HG02840 (cell line): ENCODE results near the gene CAMSAP2.
A peak's percentile ranks its signal among the peaks of the same experiment; 100 is the strongest.

Source experiments
- ATAC-seq: cut with Tn5 transposase; IDR thresholded peaks from one replicate; pipeline ENCODE4 v1.9.1; 2021; ENCODE audit warnings: mild to moderate bottlenecking, moderate library complexity, moderate number of reproducible peaks; ENCODE audit not compliant: unreplicated experiment, low FRiP score

The CAMSAP2 gene

GRCh38 chr1:200895801-200896530 is 157.3 kb downstream of the CAMSAP2 start:
- peak; percentile 44 for ATAC-seq

- ATAC-seq = no peak
Measured at GRCh38 chr1:200896531-200897196, 158.0 kb downstream of the CAMSAP2 start.

DNA sequence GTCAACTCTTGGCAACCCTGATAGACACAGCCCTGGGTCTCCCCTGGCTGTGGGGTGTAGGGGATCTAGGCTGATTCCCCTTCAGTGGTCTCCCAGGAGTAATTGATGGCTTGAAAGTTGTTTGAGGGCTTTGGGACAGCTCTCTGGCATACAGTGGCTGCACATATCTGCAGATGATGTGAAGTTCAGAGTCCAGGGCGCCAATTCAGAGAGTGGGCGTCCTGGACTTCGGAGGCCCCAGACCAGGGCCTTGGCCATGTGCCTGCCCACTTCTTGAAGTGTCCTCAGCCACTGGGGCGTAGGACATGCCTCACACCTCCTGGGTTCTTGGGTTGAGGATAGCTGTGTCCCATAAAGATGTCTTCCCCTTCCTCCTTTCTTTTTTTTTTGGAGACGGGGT is 158.6 kb downstream of the CAMSAP2 start:
- no peak for ATAC-seq

GRCh38 chr1:200899015-200899386 is 160.3 kb downstream of the CAMSAP2 start:
- no peak for ATAC-seq

GRCh38 chr1:200899451-200899915 is 160.8 kb downstream of the CAMSAP2 start:
- no peak for ATAC-seq

GRCh38 chr1:200899954-200900867 is 161.5 kb downstream of the CAMSAP2 start:
- ATAC-seq = no peak

DNA sequence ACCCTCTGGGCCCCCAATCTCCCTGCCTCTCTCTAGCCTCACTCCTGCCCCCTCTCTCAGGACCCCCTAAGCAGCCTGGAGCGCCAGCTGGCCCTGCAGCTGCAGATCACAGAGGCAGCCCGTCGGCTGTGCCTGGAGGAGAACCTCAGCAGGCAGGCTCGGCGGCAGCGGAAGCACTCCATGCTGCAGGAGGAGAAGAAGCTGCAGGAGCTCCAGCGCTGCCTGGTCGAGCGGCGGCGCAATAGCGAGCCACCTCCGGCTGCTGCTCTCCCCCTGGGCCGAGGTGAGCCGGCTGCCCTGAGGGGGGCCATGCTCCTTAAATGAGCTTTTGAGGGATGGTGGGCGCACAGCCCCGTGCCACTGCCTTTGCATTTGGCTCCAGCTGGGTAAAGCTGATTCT is 162.2 kb downstream of the CAMSAP2 start:
- ATAC-seq = no peak

DNA sequence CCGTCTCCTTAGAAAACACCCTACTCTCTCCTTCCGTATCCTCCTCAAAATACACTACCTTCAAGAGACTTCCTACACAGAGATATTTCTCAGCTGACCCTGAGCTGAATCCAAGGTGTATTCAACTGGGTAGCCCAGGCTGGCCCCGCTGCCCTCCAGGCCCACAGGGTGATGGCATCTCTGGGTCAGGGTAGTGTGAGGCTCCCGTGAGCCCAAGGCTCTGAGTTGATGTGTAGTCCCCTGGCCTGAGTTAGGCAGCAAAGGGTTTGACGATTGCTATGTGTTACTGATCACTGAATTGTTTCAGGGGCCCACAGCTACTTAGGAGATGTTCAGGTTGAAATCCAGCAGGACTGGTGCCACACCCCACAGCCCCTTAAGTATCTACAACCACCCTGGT is 162.7 kb downstream of the CAMSAP2 start:
- ATAC-seq = no peak

DNA sequence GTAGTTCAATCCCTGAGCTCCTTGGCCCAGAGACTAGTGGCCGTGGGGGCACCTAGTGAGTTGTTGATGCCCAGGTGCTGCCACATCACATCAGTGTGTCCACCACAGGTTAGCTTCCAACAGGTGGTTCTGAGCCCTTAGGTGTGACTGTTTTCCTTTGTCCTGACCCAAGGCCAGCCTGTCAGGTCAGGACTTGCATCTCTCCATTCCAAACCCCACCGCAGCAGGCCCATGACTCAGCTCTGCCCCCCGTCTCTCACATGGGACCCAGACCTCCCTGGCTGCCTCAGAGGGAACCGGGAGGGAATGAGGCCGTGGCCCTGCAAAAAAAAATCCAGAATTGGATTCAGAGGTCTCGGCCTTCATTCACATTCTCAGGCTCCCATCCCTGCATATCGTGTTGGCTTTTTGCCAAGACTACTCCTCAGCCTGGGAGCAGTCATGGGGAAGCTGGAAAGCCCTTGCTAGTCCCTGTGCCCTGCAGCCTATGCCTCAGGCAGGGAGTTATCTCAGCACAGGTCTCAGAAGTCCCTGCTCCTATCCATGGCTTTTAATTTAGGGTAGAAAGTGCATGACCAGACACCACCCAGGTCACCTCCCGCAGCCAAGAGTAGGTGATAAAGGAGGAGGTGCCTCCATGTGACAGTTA is 163.2 kb downstream of the CAMSAP2 start:
- ATAC-seq = no peak

GRCh38 chr1:200903793-200904192 is 165.1 kb downstream of the CAMSAP2 start:
- no peak for ATAC-seq

- ATAC-seq = no peak
Measured at GRCh38 chr1:200904772-200905171, 166.1 kb downstream of the CAMSAP2 start.

DNA sequence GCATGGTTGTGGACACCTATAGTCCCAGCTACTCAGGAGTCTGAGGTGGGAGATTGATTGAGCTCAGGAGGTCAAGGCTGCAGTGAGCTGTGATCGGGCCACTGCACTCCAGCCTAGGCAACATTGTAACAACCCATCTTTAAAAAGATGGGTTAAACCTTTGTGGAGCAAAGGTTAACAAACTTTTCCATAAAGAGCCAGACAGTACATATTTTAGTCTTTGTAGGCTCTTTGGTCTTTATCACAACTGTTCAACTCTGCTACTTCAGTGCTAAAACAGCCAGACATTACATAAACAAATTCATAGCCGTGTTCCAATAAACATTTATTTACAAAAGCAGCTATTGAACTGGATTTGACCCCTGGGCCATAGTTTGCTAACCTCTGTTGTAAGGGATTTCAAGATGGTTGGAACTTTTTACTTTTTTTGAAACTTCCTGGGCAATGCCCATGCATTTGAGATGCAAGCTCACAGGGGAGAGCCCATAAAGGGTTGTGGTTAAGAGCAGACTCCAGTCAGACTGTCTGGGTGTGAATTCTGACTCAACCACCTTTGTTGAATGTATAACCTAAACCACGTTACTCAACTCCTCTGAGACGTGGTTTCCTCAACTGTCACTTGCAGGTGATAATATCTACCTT is 166.8 kb downstream of the CAMSAP2 start:
- ATAC-seq = no peak

GRCh38 chr1:200906491-200906890 is 167.8 kb downstream of the CAMSAP2 start:
- no peak for ATAC-seq

DNA sequence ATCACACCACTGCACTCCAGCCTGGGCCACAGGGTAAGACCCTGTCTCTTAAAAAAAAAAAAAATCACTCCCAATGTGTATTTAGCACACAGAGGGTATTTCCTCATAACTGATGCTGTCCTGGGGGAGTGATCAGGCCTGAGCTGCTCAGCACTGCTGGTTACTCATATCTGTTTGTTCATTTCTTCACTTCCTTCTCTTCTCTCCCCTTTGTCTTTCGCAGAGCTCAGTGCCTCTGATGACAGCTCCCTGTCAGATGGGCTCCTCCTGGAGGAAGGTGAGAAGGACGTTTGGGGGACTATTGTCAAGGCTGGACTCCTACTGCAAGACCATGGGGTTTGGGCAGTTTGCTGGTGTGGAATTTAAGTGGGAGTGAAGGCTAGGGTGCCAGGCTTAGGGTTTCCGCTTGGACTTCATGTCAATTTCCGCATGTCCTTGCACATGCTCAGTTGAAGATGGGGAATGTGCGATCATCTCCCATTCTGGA is 169.0 kb downstream of the CAMSAP2 start:
- peak; percentile 59 for ATAC-seq

GRCh38 chr1:200908191-200908868 is 169.6 kb downstream of the CAMSAP2 start:
- ATAC-seq = no peak

DNA sequence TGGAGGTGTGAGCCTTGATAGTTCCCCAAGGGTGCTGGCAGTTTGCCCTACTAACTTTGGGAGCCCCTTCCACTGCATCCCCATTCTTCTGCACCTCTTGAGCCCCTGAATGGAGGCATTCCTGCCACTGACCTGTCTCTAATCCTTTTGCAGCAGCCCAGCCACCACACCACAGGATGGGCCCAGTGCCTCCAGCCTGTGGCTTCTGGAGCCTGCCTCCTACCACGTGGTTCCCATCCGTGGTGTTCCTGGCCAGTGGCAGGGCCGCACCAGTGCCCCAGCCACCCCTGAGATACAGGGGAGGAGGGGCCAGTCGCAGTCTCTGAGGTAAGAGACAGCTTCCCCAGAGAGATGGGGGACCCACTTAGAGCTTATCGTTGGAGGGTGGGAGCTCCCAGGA is 170.4 kb downstream of the CAMSAP2 start:
- no peak for ATAC-seq

GRCh38 chr1:200909757-200910239 is 171.1 kb downstream of the CAMSAP2 start:
- ATAC-seq = no peak
